Fibroblast of skin of abdomen (primary cell): ENCODE measurements around the gene C1QTNF5.
A peak's percentile ranks its signal among the peaks of the same experiment; 100 is the strongest.

Experiments
- DNase-seq: peaks from one replicate; pipeline ENCODE4 v3.0.0-alpha.2; 2013

The C1QTNF5 gene

DNA sequence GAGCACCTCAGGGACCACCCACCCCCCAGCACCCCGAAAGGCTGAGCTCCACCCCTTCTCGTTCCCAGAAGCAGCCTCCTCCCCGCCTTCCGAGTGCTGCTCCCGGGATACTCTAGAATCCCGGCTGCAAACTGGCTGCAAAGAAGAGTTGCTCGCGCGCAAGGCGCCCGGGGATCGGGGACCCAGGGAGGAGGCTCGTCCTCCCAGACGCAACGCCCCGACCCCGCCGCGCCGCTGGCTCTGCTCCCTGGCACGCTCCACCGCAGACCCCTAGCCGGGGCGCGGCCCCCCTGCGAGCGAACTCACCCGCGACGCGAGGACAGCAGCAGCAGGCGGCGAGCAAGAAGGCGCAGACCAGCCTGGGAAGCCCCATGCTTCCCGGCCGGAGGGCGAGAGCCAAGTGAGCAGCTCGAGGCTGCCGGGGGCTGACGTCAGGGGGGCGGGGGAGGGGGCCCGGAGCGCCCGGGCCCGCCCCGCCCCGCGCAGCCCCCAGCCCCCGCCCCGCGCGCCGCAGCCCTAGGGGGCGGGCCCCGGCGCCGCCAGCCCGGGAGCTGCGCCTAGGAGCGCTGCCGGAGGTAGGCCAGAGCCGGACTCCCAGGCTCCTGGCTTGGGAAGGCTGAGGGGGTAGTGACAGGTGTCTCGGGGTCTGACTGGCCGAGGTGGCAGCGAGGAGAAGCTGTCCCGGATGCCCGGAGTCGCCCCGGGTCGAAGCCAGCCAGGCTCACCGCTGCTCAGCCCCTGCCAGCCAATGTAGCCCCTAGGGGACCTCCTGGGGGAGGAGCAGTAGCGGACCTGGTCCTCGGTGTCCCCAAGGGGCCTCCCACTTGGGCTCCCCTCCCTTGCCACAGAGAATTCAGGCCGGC is 23.7 kb downstream of the C1QTNF5 start, which contains the start of gene MCAM:
TSS of gene MCAM (minus strand) at position 402 of the 863 bp plus-strand sequence. CDS start at position 373, 29 bp downstream.
- peak; percentile 63 for DNase-seq

DNA sequence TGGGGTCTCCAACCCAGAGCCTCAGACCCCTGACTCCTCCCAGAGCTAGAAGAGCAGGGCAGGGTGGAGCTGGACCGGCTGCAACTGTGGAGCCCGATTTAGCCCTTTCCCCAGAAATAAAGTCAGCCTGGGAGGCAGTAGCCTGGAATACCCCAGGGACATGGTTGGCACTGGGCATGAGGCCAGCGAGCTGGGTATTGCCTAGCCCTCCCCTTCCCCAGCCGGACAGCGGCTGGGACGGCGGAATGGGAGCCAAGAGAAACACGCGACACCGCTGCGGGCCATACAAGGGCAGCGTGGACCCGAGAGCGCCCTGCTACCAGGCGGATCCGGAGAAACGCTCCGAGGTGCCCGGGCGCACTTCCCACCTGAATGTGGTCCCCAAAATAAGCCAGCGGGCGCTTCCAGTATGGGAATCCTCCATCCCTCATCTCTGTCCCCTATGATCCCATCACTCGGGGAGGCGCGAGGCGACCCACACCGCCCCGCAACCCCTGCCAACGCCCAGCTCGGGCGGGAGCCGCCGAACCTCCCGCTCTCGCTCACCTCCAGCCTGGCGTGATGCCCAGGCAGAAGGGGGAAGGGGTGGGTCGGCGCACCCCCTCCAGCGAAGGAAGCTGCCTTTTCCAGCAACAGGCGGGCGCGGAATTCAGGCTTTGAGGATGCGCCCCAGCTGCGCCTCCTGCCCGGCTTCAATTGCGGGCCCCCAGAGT is 24.5 kb downstream of the C1QTNF5 start:
- DNase-seq: no peak

DNA sequence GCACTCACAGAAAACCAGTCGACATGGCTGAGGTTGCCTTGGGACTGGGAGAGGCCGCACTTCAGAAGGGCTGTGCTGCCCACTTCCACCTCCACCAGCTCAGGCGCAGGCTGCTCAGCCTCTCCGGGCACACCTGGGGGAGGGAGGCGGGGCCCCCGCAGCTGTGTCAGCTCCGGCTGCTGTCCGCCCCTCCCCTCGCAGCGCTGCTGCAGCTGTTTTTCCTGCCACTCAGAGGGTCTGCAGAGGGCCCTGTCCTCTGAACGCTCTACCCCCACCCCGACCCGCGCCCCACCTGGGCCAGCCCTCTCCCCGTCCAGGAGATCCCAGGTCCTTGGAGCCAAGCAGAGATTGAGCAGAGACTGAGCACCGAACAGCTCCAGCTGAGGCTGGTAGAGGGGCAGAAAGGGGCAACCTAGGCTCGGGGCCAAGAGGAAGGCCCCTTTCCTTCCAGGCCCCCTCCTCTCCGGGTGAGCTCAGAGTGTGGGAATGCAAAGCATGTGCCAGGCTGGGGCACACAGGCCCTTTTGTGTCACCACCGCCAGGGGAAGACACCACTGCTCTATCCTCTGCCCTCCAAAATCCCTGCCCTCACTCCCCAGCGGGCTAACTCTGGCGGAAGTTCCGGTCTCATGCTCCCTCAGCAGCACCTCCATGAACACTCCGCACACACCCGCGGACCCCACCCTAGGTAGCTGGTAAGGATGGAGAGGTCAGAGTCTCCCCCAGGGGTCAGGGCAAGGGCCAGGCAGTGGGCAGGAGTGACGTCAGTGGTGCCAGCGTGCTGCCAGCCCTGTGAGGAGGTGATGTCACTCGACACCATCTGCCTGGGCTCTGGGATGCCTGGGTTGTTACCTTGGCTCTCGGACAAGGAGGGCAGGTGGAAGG is 25.3 kb downstream of the C1QTNF5 start:
- DNase-seq: peak; percentile 34

DNA sequence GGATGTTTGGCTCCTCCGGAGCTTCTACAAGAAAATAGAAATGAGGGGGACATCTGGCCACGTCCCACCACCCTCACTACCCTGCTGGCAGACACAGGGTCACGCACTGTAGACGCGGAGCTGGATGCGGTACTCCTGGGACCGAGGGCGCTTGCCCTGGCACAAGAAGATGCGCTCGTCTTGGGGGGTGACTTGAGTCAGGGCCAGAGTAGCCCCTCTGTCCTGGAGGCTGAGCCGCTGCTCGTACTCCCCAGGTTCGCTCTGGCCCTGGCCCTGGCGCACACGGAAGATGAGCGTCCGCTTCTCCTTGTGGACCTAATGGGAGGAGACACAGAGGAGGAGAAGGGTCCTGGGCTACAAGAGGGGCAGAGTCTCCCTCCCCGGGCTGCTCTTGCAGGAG is 26.0 kb downstream of the C1QTNF5 start:
- no peak for DNase-seq

DNA sequence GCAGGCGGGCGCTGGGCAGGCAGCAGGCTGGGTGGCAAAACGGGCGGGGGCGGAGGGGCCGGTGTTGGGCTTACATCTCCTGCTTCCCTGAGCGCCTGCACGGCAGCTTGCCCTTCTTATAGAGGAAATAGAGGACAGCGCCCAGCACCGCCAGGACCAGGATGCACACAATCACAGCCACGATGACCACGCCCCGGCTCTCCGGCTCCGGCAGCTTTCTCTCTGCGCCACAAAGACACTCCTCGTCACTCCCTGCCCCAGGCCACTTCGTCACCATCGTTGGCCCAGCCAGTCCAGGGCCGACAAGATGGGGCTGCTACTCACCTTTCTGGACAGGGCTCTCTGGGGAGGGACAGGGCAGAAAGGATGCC is 30.0 kb downstream of the C1QTNF5 start:
- DNase-seq: no peak

DNA sequence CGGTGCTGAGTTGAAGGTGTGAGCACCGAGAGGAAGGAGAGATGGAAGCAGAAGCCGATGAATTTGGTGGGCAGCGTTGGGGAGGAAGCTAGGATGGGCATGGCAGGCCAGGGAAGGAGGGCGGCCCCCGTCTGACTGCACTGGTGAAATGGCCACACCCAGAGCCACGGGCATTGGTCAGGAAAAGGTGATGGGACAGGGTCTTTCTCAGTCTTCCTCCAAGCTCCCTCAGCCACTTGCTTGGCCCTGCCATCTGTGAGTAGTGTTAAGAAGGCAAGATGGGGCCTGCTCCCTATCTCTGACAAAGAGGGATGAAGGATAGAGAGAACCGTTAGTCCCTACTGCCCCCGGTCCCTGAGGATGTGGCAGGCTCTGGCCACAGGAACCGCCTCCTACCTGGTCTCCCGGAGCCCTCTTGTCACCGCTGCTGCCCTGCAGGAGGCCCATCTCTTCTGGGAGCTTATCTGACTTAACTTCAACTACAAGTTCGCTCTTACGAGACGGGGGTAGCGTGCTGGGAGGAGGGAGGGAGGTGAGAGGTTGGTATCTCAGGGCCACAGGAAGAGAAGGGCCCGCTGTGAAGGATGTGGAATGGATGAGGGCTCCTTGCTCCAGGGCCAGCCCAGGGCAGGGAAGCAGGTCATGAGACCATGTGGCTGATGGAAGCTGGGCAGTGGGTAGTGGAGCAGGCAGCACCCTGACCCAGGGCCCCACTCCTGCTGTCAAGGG is 30.6 kb downstream of the C1QTNF5 start:
- no peak for DNase-seq

DNA sequence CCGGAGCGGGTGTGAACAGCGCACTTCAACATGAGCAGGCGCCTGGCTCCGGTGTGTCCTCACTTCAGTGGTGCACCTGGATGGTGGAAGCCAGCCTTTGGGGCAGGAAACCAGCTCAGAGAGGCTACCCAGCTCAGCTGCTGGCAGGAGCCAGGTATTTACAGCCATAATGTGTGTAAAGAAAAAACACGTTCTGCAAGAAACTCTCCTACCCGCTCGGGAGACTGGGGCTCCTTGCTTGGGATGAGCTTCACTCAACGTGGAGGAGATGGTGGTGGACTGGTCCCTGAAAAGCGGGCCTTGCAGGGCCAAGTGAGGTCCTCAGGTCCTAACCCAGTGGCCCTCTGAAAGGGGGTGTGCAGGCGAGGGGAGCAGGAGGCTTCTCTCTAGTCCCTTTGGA is 31.3 kb downstream of the C1QTNF5 start:
- DNase-seq: no peak

DNA sequence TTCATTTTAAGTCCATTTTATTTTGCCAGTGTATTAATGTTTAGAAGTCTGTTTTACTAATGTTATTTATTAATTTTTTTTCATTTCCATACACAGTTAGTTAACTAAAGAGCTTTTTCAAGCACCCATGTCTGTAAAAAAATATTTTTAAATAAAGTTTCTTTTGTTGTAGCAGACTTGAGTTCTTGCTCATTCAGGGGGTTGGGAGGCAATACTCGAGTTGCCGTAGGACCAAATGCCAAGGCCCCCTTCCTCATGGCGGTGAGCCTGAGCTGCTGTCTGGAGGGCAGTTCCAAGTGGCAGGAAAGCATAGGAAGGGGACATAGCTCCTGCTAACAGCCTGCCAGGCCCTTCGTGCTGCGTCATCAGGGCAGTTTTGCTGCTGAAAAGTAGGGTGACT is 32.7 kb downstream of the C1QTNF5 start:
- DNase-seq: no peak

DNA sequence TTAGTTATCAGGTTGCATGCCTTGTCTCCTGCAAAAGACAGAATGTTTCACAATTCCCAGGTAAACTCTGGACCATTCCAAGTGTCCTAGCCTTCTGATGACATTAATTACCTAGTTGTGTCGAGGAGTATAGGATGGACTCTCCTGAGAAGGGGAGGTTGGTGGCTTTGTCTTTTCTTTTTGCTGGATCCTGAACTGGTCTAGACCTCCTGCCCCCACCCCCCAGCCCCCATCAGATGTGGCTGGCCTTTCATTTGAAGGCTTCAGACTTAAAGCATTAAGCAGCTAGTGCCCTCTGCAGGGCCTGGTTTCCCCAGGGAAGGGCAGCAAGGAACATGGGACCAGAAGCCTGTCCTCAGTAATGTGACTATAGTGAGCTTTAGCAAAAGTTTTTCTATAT is 33.5 kb downstream of the C1QTNF5 start:
- DNase-seq: no peak

DNA sequence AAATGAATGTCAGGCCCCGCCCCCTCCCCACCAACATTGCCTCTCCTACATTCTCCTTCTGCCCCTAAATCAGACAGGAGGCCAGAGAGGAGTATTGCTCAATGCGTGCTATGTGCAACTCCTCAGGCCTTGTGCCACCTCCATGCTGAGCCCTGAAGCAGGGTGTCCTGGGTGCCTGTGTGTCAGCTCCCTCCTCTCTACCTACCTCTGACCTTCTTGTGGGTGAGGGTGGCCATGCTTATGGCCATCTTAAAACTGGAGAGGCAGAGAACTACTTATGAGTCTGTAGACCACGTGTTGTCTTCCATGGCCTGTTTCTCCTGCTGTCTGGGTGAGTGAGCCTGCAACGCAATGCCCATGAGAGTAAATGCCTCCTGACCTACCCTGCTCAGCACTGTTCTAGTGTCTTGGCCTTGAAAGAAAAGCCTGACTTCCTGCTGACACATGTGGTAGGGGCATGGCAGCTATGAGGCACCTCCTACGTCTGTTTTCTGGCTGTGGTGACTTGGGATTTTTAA is 34.3 kb downstream of the C1QTNF5 start:
- DNase-seq: peak; percentile 50

DNA sequence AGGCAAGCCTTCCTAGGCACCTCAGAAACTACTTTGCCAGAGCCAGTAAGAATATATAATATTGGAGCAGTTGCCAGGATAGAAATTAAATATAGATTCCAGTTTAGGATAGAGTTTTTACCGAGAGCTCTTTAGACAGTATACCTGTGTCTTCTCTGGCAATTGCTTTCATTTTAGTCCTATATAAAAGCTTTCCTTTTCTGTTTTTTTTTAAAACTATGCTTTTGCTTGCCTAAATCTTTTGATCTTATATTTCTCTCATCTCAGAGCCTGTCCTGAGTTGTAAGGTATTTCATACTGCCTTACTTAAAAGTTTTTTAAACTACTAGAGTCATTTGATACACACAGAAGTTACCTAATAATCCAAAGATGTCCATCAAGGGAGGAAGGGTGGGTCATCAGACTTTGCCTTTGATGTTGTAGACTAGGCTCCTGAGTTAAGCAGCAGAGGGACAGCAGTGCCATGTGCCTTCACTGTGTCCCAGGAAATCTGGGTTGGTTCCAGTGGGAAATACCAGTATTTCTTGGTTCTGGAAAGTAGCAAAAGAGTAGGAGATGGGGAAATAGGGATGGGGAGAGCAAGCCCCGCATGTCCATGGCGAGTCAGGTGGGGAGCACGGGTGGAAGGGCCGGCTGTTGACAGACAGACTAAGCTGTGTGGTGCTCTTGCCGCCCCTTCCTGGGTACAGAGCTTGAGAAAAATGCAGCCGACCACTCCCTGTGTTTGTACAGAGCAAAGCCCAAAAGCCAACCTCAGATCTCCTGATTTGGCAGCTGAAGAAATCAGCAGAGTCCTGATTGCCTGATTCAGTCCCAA is 34.9 kb downstream of the C1QTNF5 start:
- DNase-seq: no peak

DNA sequence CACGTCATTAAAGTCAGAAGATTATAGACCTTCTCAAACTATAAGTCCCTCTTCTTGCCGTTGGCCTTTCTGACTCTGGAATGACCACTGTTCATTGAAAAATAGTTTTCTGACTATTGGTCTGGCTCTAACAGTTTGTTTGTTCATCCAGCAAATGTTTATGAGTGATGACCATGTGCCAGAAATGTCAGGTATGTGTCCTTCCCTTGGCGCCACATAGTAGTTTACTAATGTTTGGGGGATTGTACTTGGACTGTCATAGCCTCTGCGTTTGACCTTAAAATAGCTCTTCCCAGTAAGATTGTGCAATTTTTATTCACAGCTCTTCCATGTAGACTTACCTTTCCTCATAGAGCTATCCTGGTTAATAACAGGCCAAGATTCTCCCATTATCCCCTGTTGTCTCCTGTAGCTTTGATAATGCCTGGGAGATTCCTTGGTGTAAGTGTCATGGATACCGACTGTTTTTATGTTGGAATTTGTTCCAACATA is 37.4 kb downstream of the C1QTNF5 start:
- DNase-seq: no peak

DNA sequence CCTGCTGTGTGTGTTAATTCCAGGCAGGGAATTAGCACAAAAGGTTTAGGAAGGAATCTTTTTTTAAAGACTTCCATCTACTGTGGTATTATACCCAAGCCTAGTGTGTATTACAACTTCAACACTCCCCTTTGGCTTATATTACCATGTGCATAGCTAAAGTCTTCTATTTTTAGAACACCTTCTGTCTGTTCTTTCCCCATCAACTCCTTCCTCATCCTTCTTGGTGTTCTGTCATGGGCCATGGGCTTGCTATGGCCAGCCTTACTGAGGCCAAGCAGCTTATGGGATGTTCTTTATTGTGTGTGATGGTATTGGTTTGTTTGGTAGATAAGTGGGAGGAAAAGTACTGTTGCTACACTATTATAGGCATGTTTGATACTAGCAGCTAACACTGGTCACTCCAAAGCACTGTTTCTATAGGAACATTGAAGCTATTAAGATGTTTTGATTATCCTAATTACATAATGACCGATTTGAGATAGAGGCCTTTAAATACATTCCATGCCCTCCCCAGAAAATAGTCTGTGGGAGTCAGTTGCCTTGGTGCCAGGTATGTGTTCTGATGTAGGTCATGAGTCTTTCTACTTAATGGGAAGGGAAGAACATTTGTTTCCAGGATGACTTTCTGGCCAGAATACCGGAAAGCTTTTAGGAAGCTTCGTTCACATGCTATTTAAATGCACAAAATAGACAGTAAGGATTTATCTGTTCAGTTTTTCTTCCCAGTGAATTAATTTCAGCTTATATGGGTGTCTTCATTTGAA is 40.3 kb downstream of the C1QTNF5 start:
- DNase-seq: no peak

DNA sequence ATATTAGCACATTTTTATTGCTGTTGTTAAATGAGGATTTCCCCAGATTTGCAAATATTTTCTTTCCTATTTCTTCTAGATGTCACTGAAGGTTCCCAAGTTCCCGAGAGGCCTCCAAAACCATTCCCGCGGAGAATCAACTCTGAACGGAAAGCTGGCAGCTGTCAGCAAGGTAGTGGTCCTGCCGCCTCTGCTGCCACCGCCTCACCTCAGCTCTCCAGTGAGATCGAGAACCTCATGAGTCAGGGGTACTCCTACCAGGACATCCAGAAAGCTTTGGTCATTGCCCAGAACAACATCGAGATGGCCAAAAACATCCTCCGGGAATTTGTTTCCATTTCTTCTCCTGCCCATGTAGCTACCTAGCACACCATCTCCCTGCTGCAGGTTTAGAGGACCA is 41.3 kb downstream of the C1QTNF5 start:
- DNase-seq: no peak

DNA sequence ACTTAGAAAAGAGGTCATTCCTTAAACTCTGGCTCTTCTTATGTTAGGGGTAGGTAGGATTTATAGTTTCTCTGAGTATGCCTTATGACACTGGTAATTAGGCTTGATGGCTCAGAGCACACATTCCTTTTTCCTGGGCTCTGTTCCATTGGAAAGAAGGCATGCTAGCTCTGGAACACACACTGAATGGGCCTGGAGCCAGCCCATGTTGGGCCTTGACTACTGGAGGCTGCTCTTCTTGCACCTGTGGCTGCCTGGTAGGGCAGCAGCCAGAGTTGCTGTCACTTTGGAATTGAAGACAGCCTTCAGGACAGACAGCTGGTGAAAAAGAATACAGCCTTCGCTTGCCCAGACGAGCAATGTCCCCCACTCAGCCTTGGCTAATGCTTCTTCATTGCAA is 42.0 kb downstream of the C1QTNF5 start:
- no peak for DNase-seq

DNA sequence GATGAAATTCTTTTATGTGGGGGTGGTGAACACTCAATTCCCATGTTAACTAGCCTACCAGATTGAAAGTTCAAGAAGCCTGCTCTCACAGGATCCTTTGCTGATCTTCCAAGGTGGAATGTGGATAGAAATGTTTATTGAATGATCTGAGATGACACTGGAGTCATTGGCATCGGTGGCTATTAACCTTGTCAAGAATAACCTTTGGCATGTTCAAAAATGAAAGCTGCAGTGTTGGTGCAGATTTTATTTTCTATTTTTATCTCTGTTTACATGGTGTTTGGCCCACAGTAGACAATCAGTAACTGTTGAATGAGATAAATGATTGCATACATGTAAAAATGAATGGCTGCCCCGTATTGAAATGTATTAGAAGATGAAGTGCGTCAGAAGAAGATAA is 42.7 kb downstream of the C1QTNF5 start:
- DNase-seq: no peak

DNA sequence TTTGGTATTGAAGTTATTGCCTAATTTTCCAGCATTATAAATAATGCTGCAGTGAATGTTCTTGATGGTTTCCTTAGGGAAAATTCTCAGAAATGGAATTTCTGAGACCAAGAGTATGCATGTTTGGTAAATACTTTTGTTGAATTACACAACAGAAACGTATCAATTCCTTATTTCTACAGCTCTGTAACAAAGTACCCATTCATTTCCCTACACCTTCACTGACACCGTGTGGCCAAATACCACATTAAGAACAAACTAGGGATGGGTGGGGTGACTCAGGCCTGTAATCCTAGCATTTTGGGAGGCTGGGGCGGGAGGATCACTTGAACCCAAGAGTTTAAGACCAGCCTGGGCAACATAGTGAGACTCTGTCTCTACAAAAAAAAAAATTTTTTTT is 45.5 kb downstream of the C1QTNF5 start:
- peak; percentile 18 for DNase-seq

DNA sequence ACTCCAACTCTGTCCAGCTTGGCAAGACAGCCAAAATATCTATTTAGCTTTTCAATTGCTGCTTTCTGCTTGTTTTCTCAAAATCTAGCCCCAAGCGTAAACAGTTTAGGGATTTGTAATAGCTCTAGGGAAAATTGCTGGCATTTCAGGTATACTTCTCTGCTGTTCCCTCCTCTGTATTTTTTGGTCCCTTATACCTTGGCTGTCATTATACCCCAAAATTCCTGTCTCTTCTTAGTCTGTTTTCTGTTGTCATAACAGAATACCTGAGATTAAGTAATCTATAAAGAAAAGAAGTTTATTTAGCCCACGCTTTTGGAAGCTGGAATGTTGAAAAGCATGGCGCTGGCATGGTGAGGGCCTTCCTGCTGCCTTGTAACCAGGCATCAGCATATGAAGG is 47.2 kb downstream of the C1QTNF5 start:
- DNase-seq: no peak

DNA sequence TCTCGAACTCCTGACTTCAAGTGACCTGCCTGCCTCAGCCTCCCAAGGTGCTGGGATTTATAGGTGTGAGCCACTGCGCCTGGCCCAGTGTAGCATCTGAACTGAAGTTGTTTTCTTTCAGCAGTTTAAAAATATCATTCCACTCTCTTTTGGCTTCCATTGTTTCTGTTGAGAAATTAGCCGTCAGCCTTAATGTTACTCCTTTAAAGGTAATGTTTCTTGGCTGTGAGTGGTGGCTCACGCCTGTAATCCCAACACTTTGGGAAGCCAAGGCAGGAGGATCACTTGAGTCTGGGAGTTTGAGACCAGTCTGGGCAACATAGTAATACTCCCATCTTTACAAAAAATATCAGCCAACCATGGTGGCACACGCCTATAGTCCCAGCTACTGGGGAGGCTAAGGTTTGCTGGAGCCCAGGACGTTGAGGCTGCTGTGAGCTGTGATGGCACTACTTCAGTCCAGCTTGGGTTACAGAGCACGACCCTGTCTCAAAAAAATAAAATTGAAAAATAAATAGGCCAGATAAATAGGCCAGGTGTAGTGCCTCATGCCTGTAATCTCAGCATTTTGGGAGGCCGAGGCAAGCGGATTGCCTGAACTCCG is 49.7 kb downstream of the C1QTNF5 start:
- no peak for DNase-seq
